Suprapubic skin (tissue), 3 donors: ENCODE results near the gene SOCS3.

ENCODE experiments used
- POLR2A ChIP-seq, 2 donors: fragments of 450-650 bp; IDR thresholded peaks; one replicate each; pipeline ENCODE4 v1.6.1; 2017; ENCODE audit warnings: antibody characterized with exemption in 2 of 2, mild to moderate bottlenecking in 2 of 2, moderate library complexity in 2 of 2
- TF ChIP-seq, protein P1 (sequence below), 2 donors: fragments of 200-600 bp in 1 of 2; fragments of 450-650 bp in 1 of 2; sonication (generic) in 1 of 2; IDR thresholded peaks; one replicate each; pipeline ENCODE4 v1.5.1; 2016 to 2019; ENCODE audit warnings: antibody characterized with exemption in 2 of 2, mild to moderate bottlenecking in 1 of 2, moderate library complexity in 1 of 2

DNA sequence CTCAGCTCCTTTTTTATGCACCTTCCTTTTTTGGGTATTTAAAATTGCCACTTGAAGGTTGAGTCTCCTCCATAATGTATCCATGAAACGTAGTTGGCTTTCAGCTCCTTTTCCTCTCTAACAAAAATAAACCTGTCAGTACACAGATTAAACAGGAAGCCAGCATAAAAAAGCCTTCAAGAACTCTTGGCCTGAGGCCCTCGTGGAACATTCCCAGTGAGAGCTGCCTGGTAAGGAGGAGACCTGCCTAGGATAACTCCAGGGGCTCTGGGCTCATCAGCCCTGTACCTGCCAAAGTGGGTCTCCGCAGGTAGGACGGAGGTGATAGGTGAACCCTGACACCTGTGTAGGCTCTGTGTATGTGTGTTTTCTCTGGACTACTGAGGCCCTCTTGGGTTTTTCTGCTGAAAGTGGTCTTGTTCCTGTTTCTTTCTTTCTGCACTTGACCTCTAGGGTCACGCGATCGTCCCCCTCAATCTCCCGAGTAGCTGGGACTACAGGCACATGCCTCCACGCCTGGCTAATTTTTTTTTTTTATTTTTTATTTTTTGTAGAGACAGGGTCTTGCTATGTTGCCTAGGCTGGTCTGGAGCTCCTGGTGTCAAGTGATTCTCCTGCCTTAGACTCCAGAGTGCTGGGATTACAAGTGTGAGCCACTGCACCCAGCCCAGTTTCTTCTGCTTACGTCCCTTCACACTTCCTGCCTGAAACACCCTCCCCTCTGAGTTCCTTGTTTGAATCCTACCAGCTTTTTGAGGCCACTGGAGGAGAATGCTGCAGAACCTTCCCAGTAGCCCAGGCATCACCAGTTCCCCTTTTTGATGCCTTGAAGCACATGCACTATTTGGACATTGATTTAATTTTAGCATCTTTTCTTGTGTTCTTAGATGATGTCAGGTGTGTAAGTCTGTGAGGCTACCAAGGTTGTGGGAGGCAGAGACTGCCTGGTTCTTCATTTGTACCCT, 28.4 kb upstream of the SOCS3 start:
- TF ChIP-seq, protein P1, sequence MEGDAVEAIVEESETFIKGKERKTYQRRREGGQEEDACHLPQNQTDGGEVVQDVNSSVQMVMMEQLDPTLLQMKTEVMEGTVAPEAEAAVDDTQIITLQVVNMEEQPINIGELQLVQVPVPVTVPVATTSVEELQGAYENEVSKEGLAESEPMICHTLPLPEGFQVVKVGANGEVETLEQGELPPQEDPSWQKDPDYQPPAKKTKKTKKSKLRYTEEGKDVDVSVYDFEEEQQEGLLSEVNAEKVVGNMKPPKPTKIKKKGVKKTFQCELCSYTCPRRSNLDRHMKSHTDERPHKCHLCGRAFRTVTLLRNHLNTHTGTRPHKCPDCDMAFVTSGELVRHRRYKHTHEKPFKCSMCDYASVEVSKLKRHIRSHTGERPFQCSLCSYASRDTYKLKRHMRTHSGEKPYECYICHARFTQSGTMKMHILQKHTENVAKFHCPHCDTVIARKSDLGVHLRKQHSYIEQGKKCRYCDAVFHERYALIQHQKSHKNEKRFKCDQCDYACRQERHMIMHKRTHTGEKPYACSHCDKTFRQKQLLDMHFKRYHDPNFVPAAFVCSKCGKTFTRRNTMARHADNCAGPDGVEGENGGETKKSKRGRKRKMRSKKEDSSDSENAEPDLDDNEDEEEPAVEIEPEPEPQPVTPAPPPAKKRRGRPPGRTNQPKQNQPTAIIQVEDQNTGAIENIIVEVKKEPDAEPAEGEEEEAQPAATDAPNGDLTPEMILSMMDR (IDR thresholded peaks at IDR 0.05): no peak
- no peak for TF ChIP-seq POLR2A (IDR thresholded peaks at IDR 0.05)
